ENCODE results near the gene ANKRD22. TPM values are rescaled to one million over a fixed set of nuclear protein-coding genes. Genes with fewer than 3 reads are reported as not detected.

Gene ANKRD22
- total RNA-seq, 1 donor from 2014 or later = 2.9 TPM

DNA sequence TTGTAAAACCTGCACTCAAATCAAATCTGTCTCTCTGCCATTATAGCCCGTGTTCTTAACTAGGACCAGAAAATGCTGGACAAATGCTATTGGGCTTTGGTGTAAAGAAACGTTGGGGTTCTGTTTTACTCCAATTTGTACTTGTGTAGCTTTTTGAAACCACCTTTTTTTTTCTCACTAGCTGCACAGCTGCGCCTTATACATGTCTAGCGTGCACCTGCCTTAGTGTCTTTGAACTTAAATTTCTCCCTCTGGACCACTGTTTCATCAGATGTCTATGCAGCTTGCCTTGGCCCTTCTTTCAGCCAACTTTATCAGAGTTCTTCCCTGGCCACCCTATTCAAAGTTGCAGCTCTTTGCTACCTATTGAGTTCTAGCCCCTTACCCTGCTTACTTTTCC is 42.0 kb downstream of the ANKRD22 start:
- Mint-ChIP-seq H3K4me3 (no peak overlapping the region), H3K4me1 (ENCODE audit: unreplicated experiment) (peaks cover 6% of the 10 kb centered on the region), H3K27ac (no peak overlapping the region), H3K9me3 (no peaks in the 10 kb centered on the region), H3K27me3 (peaks cover 7% of the 10 kb centered on the region), H3K36me3 (no peaks in the 10 kb centered on the region)
- no peak for DNase-seq (ENCODE audit: extremely low spot score, unreplicated experiment)
- TF ChIP-seq, protein P1, sequence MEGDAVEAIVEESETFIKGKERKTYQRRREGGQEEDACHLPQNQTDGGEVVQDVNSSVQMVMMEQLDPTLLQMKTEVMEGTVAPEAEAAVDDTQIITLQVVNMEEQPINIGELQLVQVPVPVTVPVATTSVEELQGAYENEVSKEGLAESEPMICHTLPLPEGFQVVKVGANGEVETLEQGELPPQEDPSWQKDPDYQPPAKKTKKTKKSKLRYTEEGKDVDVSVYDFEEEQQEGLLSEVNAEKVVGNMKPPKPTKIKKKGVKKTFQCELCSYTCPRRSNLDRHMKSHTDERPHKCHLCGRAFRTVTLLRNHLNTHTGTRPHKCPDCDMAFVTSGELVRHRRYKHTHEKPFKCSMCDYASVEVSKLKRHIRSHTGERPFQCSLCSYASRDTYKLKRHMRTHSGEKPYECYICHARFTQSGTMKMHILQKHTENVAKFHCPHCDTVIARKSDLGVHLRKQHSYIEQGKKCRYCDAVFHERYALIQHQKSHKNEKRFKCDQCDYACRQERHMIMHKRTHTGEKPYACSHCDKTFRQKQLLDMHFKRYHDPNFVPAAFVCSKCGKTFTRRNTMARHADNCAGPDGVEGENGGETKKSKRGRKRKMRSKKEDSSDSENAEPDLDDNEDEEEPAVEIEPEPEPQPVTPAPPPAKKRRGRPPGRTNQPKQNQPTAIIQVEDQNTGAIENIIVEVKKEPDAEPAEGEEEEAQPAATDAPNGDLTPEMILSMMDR (conservative IDR thresholded peaks at IDR 0.05) = no peak

DNA sequence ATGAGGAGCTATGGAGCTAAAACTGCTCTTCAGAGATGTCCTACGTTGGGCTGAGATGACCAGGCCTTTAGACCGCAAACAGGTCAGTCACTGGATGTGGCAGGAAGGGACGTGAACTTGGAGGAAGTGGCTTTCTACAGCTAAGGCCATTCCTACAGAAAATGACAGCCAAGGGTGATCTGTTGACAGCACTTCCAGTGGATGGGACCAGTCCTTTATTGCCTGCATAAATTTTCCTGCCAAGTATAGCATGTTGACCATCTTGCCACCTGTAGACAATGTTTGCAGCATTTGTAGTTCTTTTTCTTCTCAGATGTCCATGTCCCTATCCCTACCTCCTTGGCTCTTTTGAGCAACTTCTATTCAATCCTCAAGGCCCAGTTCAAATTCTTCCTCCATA is 45.7 kb downstream of the ANKRD22 start:
- no peak for DNase-seq (ENCODE audit: extremely low spot score, unreplicated experiment)
- Mint-ChIP-seq H3K4me3 (no peak overlapping the region), H3K4me1 (ENCODE audit: unreplicated experiment) (no peaks in the 10 kb centered on the region), H3K36me3 (no peaks in the 10 kb centered on the region), H3K9me3 (no peaks in the 10 kb centered on the region), H3K27ac (no peak overlapping the region), H3K27me3 (peaks cover 3% of the 10 kb centered on the region)
- TF ChIP-seq, protein P1 (conservative IDR thresholded peaks at IDR 0.05) = no peak

DNA sequence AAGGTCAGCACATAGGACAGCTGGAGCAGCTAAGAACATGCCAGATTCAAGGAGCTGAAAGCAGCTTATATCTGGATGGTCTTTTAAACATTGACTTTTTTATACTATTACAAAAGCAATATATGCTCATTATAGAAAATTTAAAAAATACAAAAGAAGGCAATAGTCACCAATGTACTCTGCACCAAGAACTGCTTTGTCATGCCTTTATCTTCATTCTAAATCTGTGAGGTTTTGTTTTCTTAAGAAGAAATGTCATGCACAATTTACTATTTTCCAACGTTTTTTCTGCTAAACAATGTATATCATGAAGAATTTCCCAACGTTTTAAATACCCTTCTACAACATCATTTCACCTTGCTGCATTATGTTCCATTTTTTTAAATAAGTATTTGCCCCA is 46.3 kb downstream of the ANKRD22 start:
- TF ChIP-seq, protein P1 (conservative IDR thresholded peaks at IDR 0.05) = no peak
- H3K4me1 Mint-ChIP-seq (ENCODE audit: unreplicated experiment) = no peaks in the 10 kb centered on the region
- H3K36me3 Mint-ChIP-seq = no peaks in the 10 kb centered on the region
- H3K9me3 Mint-ChIP-seq = no peaks in the 10 kb centered on the region
- no peak for DNase-seq (ENCODE audit: extremely low spot score, unreplicated experiment)
- H3K4me3 Mint-ChIP-seq = no peak overlapping the region
- no peak overlapping the region for H3K27ac Mint-ChIP-seq
- H3K27me3 Mint-ChIP-seq = peaks cover 2% of the 10 kb centered on the region

DNA sequence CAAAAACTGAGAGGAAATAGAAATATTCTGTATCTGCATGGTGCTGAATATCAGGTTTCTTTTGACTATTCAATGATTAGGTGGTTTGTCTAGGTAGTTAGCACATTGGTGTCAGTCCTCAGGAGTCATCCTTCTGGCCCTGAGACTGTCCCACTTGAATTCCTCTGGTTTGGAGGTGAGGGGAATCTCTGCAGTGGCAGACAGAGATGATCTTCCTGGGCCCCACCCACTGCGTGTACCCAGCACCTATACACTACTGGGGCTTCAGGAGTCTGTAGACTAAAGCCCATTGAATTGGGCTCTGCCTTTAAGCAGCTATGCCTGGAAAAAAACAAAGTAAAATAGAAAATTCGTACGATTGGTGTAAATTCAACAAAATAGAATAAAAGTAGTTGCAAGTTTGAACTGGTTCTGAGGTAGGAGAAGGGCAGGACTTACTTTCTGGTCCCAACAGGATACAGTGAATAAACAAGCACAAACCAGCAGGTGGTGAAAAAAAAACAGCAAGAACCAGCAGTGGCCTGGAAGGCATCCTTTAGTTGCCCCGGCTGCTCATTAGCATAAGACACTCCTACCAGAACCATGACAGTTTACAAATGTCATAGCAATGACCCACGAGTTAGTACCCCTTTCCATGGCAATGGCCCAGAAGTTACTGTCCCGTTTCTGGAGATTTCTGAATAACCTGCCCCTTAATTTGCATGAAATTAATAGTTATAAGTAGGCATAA is 47.4 kb downstream of the ANKRD22 start:
- Mint-ChIP-seq H3K36me3 (no peaks in the 10 kb centered on the region), H3K27ac (peak overlapping the region; percentile 71), H3K27me3 (no peaks in the 10 kb centered on the region), H3K4me3 (no peak overlapping the region), H3K4me1 (ENCODE audit: unreplicated experiment) (no peaks in the 10 kb centered on the region), H3K9me3 (no peaks in the 10 kb centered on the region)
- DNase-seq (ENCODE audit: extremely low spot score, unreplicated experiment) = no peak
- TF ChIP-seq, protein P1 (conservative IDR thresholded peaks at IDR 0.05) = no peak

DNA sequence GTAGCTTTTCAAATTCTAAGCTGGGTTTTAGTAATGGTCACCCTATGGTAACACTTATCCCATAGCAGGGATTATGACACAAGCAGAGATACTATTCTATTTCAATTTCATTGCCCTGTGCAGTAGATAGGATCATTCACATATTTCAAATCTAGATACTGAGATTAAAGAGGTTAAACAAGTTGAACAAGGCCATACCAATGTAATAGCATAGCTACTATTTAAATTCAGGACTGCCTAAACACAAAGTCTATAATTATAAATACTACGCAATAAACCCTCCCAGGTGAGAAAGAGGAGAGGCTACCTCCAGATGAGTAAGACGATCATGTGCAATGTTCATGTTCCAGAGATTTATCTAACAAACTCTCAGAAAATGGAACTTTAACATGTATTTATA is 48.0 kb downstream of the ANKRD22 start:
- H3K27ac Mint-ChIP-seq = peak overlapping the region; percentile 71
- H3K4me3 Mint-ChIP-seq = no peak overlapping the region
- no peaks in the 10 kb centered on the region for H3K9me3 Mint-ChIP-seq
- no peaks in the 10 kb centered on the region for H3K27me3 Mint-ChIP-seq
- TF ChIP-seq, protein P1 (conservative IDR thresholded peaks at IDR 0.05) = no peak
- DNase-seq (ENCODE audit: extremely low spot score, unreplicated experiment) = no peak
- no peaks in the 10 kb centered on the region for H3K4me1 Mint-ChIP-seq (ENCODE audit: unreplicated experiment)
- no peaks in the 10 kb centered on the region for H3K36me3 Mint-ChIP-seq

Data from type B pancreatic cell (in vitro differentiated cells).